Neural cell (in vitro differentiated cells): ENCODE data around the gene FARP2. TPM values are rescaled to one million over a fixed set of nuclear protein-coding genes. Genes with fewer than 3 reads are reported as not detected.

Experiments used
- H2AFZ ChIP-seq: fragments of 200-600, 300-800 bp; sonication (generic), shearing (Covaris generic); 2 replicates; pipeline ENCODE4 v1.6.0; 2014; ENCODE audit warnings: low read depth, mild to moderate bottlenecking, antibody characterized with exemption, low read length, moderate library complexity
- H3F3A ChIP-seq: fragments of 200-600 bp; shearing (Covaris generic); 2 replicates; pipeline ENCODE4 v1.6.1; 2016; ENCODE audit warnings: mild to moderate bottlenecking, moderate library complexity, mixed read lengths, antibody characterized with exemption, low read length; ENCODE audit not compliant: insufficient read depth, poor library complexity, severe bottlenecking
- H3K27ac ChIP-seq: fragments of 200-600, 300-800 bp; sonication (generic), shearing (Covaris generic); 2 replicates; pipeline ENCODE4 v1.5.1; 2014; ENCODE audit warnings: mild to moderate bottlenecking, low read length, moderate library complexity
- H3K27me3 ChIP-seq: fragments of 300-800, 200-600 bp; sonication (generic), shearing (Covaris generic); 2 replicates; pipeline ENCODE4 v1.6.0; 2014; ENCODE audit warnings: mild to moderate bottlenecking, low read depth, low read length, moderate library complexity; ENCODE audit not compliant: insufficient read depth
- H3K36me3 ChIP-seq: fragments of 300-800, 200-600 bp; sonication (generic), shearing (Covaris generic); 2 replicates; pipeline ENCODE4 v1.5.1; 2014; ENCODE audit warnings: mild to moderate bottlenecking, antibody characterized with exemption, low read length, moderate library complexity; ENCODE audit not compliant: insufficient read depth
- H3K4me2 ChIP-seq: fragments of 300-800, 200-600 bp; sonication (generic), shearing (Covaris generic); 2 replicates; pipeline ENCODE4 v1.6.0; 2014; ENCODE audit warnings: mild to moderate bottlenecking, low read length
- H3K4me3 ChIP-seq: fragments of 300-800, 200-600 bp; sonication (generic), shearing (Covaris generic); 2 replicates; pipeline ENCODE4 v1.5.1; 2014; ENCODE audit warnings: mild to moderate bottlenecking, low read length, moderate library complexity
- H3K79me2 ChIP-seq: fragments of 200-600 bp; shearing (Covaris generic); replicated peaks from 2 replicates; pipeline ENCODE4 v1.6.0; 2014; ENCODE audit warnings: mild to moderate bottlenecking, low read length, moderate library complexity; ENCODE audit not compliant: insufficient read depth
- H3K9ac ChIP-seq: fragments of 300-800, 200-600 bp; sonication (generic), shearing (Covaris generic); 2 replicates; pipeline ENCODE4 v1.6.1; 2016; ENCODE audit warnings: mild to moderate bottlenecking, low read length, mixed read lengths
- H3K9me2 ChIP-seq: fragments of 200-600 bp; shearing (Covaris generic); 2 replicates; pipeline ENCODE4 v1.6.1; 2016; ENCODE audit warnings: mild to moderate bottlenecking, low read length, mixed read lengths; ENCODE audit not compliant: insufficient read depth
- H3K9me3 ChIP-seq: fragments of 200-600, 300-800 bp; sonication (generic), shearing (Covaris generic); 2 replicates; pipeline ENCODE4 v1.6.1; 2016; ENCODE audit warnings: mild to moderate bottlenecking, mixed run types, low read length, moderate library complexity, mixed read lengths
- H4K20me1 ChIP-seq: fragments of 200-600 bp; shearing (Covaris generic); 2 replicates; pipeline ENCODE4 v1.6.1; 2016; ENCODE audit warnings: mild to moderate bottlenecking, mixed run types; ENCODE audit not compliant: insufficient read depth
- EP300 ChIP-seq: fragments of 450-650 bp; conservative IDR thresholded peaks from 2 replicates; pipeline ENCODE4 v1.6.1; 2014; ENCODE audit warnings: antibody characterized with exemption, mild to moderate bottlenecking, moderate library complexity; ENCODE audit not compliant: poor library complexity, severe bottlenecking
- EZH2 ChIP-seq: fragments of 200-600, 300-800 bp; shearing (Covaris generic), sonication (generic); IDR thresholded peaks from 2 replicates; pipeline ENCODE4 v1.6.1; 2014; ENCODE audit warnings: antibody characterized with exemption, low read length, borderline replicate concordance, mild to moderate bottlenecking; ENCODE audit not compliant: insufficient read depth, poor library complexity, severe bottlenecking
- MXI1 ChIP-seq: fragments of 450-650 bp; conservative IDR thresholded peaks from 2 replicates; pipeline ENCODE4 v1.6.1; 2014; ENCODE audit warnings: antibody characterized with exemption, mild to moderate bottlenecking; ENCODE audit not compliant: poor library complexity, severe bottlenecking
- POLR2AphosphoS5 ChIP-seq: IDR thresholded peaks from 2 replicates; pipeline ENCODE4 v1.6.1; 2012
- RAD21 ChIP-seq: fragments of 450-650 bp; conservative IDR thresholded peaks from 2 replicates; pipeline ENCODE4 v1.6.1; 2014; ENCODE audit warnings: antibody characterized with exemption, mild to moderate bottlenecking, moderate library complexity
- SMC3 ChIP-seq: fragments of 450-650 bp; conservative IDR thresholded peaks from 2 replicates; pipeline ENCODE4 v1.6.1; 2014; ENCODE audit warnings: antibody characterized with exemption, mild to moderate bottlenecking, moderate library complexity; ENCODE audit not compliant: poor library complexity
- TAF1 ChIP-seq: IDR thresholded peaks from 2 replicates; pipeline ENCODE4 v1.6.1; 2012; ENCODE audit warnings: low read depth
- polyA plus RNA-seq: library from polyadenylated mRNA; depleted of rRNA; stranded (reverse); fragments of >200 nt; gene quantifications from 2 replicates; pipeline ENCODE4 v1.2.3, GENCODE V29; 2014
- TF ChIP-seq, protein P1 (sequence below): fragments of 450-650 bp; IDR thresholded peaks from 2 replicates; pipeline ENCODE4 v1.5.1; 2014; ENCODE audit warnings: antibody characterized with exemption, mild to moderate bottlenecking, moderate library complexity; ENCODE audit not compliant: poor library complexity, severe bottlenecking
- TF ChIP-seq, protein P2 (sequence below): IDR thresholded peaks from 2 replicates; pipeline ENCODE4 v1.6.1; 2012; ENCODE audit warnings: borderline replicate concordance

Gene FARP2
- polyA plus RNA-seq, 1 donor from 2014 or later: 13.3 TPM

DNA sequence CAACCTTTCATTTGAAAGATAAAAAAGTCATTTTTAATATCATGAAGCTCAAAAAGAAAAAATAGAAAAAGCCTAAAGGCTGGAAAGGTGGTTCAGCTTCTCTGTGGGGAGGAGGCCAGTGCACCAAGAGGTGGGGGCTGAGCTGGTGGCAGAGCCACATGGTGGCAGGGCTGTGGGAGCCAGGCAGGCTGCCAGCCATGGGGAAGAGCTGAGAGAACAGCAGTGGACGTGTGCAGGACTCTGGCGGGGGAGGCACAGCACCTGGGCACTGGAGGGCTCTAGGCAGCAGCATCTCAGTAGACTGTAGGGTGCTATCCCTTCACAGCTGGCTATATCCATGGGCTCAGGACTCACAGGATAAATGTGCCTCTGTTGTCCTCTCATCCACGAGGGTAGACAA lies 104.5 kb downstream of the FARP2 start:
- no peaks in the 10 kb centered on the region for H3K27me3 ChIP-seq
- H3K4me2 ChIP-seq: no peak overlapping the region
- H3K9ac ChIP-seq: no peak overlapping the region
- H3K79me2 ChIP-seq: no peaks in the 10 kb centered on the region
- no peak overlapping the region for H3K27ac ChIP-seq
- no peak overlapping the region for H3K4me3 ChIP-seq
- H3K36me3 ChIP-seq: no peaks in the 10 kb centered on the region
- H3K9me3 ChIP-seq: no peaks in the 10 kb centered on the region
- H3K9me2 ChIP-seq: no peaks in the 10 kb centered on the region
- no peak overlapping the region for H2AFZ ChIP-seq
- TF ChIP-seq SMC3 (no peak), MXI1 (no peak), EP300 (no peak), EZH2 (no peak), RAD21 (no peak), TAF1 (no peak), POLR2AphosphoS5 (no peak)
- TF ChIP-seq, protein P1, sequence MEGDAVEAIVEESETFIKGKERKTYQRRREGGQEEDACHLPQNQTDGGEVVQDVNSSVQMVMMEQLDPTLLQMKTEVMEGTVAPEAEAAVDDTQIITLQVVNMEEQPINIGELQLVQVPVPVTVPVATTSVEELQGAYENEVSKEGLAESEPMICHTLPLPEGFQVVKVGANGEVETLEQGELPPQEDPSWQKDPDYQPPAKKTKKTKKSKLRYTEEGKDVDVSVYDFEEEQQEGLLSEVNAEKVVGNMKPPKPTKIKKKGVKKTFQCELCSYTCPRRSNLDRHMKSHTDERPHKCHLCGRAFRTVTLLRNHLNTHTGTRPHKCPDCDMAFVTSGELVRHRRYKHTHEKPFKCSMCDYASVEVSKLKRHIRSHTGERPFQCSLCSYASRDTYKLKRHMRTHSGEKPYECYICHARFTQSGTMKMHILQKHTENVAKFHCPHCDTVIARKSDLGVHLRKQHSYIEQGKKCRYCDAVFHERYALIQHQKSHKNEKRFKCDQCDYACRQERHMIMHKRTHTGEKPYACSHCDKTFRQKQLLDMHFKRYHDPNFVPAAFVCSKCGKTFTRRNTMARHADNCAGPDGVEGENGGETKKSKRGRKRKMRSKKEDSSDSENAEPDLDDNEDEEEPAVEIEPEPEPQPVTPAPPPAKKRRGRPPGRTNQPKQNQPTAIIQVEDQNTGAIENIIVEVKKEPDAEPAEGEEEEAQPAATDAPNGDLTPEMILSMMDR: no peak
- TF ChIP-seq, protein P2, sequence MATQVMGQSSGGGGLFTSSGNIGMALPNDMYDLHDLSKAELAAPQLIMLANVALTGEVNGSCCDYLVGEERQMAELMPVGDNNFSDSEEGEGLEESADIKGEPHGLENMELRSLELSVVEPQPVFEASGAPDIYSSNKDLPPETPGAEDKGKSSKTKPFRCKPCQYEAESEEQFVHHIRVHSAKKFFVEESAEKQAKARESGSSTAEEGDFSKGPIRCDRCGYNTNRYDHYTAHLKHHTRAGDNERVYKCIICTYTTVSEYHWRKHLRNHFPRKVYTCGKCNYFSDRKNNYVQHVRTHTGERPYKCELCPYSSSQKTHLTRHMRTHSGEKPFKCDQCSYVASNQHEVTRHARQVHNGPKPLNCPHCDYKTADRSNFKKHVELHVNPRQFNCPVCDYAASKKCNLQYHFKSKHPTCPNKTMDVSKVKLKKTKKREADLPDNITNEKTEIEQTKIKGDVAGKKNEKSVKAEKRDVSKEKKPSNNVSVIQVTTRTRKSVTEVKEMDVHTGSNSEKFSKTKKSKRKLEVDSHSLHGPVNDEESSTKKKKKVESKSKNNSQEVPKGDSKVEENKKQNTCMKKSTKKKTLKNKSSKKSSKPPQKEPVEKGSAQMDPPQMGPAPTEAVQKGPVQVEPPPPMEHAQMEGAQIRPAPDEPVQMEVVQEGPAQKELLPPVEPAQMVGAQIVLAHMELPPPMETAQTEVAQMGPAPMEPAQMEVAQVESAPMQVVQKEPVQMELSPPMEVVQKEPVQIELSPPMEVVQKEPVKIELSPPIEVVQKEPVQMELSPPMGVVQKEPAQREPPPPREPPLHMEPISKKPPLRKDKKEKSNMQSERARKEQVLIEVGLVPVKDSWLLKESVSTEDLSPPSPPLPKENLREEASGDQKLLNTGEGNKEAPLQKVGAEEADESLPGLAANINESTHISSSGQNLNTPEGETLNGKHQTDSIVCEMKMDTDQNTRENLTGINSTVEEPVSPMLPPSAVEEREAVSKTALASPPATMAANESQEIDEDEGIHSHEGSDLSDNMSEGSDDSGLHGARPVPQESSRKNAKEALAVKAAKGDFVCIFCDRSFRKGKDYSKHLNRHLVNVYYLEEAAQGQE: no peak
- no peaks in the 10 kb centered on the region for H3F3A ChIP-seq
- H4K20me1 ChIP-seq: no peaks in the 10 kb centered on the region

DNA sequence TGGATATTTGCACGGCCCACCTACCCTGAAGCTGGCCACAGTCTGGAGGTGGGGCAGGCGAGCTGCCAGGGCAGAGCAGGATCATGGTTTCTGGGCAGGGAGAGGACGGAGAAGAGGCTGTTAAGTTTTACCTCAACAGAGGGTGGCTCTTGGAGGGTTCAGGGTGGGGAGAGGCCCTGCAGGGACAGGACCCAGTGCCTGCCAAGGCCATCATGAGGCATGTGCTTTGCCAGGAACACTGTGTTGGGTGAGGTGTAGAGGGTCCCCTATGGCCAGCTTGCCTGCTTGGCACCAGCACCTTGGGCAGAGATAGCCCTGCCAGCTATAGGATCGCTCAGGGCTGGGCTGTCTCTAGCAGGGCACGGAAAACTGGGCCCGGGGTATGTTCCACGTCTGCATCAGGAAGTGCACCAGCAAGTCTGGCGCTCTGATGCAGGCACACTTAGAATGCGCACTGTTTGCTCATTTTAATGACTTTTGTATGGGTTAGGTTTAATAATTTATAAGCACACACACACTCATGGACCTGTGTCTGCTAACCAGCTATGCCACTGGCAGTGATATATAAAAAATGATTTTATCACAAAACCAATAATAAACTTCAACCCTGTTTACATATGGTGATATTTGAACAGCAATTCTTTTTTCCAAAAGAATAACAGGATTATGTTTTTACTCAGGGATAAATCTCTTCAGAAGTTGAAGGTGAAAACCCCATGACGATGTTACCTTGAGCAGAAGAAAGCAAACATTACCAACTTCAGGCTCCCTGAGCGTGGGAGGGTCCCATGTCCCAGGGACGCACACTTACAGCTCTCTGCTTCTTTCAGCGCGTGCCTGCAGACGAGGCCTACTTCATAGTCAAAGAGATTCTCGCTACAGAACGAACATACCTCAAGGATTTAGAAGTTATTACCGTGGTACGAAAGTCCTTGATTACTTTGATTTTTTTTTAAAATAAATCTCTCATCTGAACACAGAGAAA lies 105.9 kb downstream of the FARP2 start:
- Histone ChIP-seq H3K4me3 (no peak overlapping the region), H3F3A (no peaks in the 10 kb centered on the region), H3K4me2 (no peak overlapping the region), H4K20me1 (no peaks in the 10 kb centered on the region), H3K9me3 (no peaks in the 10 kb centered on the region), H3K9me2 (no peaks in the 10 kb centered on the region), H3K79me2 (no peaks in the 10 kb centered on the region), H3K27ac (no peak overlapping the region), H3K27me3 (no peaks in the 10 kb centered on the region), H3K36me3 (no peaks in the 10 kb centered on the region), H2AFZ (no peak overlapping the region), H3K9ac (no peak overlapping the region)
- TF ChIP-seq TAF1: no peak
- TF ChIP-seq, protein P1: no peak
- TF ChIP-seq POLR2AphosphoS5: no peak
- TF ChIP-seq EP300: no peak
- TF ChIP-seq MXI1: no peak
- no peak for TF ChIP-seq EZH2
- TF ChIP-seq RAD21: no peak
- no peak for TF ChIP-seq SMC3
- TF ChIP-seq, protein P2: no peak
